PFSK-1 (cell line): ENCODE results near the gene DEFB119.

Experiments
- POLR2AphosphoS5 ChIP-seq: IDR thresholded peaks from 2 replicates; pipeline ENCODE4 v1.6.1; 2012; ENCODE audit warnings: low read depth, mild to moderate bottlenecking, control low read depth, low read length, moderate library complexity
- REST ChIP-seq, 2 experiments: IDR thresholded peaks; 2 replicates each; pipeline versions ENCODE4 v1.6.1 to v1.8.0; 2011 to 2012; ENCODE audit warnings: low read depth in 2 of 2, low read length in 2 of 2, control low read depth in 1 of 2, inconsistent platforms in 1 of 2, mild to moderate bottlenecking in 1 of 2, moderate library complexity in 1 of 2; ENCODE audit not compliant: insufficient read depth in 1 of 2
- TAF1 ChIP-seq: IDR thresholded peaks from 2 replicates; pipeline ENCODE4 v1.6.1; 2012; ENCODE audit warnings: low read length, control low read depth, borderline replicate concordance; ENCODE audit not compliant: insufficient read depth

- TF ChIP-seq REST (IDR thresholded peaks at IDR 0.05; ENCODE audit: insufficient read depth in 1 of 2, low read depth in 2 of 2, low read length in 2 of 2) = no peak
- TF ChIP-seq POLR2AphosphoS5 = no peak
- no peak for TF ChIP-seq TAF1
These were observed 16.0 kb downstream of the DEFB119 start for GRCh38 chr20:31374346-31374745.
